UCSD-AML1 (cell line): ENCODE data around the gene PCDH12.
A peak's percentile ranks its signal among the peaks of the same experiment; 100 is the strongest.

Experiments
- DNase-seq: peaks from one replicate; lab custom pipeline; 2025; ENCODE audit not compliant: unreplicated experiment; lab: John Stamatoyannopoulos, UW

PCDH12 gene

DNA sequence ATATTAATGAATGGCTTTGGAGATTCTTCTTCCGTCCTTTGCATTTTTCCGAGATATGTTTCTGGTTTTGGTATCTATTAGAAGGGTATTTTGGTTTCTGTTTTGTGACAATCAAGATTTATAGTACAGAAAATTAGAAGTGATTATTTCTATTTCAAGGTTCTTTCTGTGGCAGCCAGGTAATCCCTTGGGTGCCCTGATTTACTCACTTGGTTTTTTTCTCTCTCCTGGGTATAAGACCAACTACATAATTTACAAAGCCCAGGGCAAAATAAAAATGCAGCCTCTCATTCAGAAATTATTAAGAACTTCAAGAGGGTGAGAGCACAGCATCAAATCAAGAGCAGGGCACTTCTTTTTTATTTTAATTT lies 8.9 kb upstream of the PCDH12 start:
- DNase-seq, result no peak

DNA sequence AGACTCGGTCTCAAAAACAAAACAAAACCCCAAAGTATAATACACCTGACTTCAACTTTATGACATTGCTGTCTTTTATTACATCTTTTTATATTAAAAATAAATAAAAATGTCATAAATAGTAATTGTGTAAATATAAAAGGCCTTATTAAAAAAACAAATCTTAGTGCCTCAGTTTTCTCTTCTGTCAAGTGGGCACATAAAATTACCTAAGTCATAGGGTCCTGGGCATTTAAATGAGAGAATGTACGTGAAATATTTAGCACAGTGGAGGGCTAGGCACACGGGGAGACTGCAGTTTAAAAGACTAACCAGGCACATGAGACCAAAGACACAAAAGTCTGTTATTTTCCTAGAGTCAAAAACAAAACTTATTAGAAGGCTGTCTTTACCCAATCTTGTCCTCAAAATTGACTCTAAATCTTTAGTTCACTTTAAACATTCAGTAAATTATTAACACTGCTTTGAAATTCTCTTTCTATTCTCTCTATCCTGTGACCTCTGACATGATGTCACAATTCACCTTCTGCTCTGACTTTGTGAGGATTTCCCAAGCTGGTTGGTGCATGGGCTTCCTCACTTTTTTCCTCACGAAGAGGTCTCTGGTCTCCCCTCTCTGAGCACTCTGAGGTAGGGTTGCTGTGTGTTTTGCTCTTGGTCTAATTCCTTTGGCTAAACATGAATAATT lies 8.4 kb upstream of the PCDH12 start:
- DNase-seq, result no peak

DNA sequence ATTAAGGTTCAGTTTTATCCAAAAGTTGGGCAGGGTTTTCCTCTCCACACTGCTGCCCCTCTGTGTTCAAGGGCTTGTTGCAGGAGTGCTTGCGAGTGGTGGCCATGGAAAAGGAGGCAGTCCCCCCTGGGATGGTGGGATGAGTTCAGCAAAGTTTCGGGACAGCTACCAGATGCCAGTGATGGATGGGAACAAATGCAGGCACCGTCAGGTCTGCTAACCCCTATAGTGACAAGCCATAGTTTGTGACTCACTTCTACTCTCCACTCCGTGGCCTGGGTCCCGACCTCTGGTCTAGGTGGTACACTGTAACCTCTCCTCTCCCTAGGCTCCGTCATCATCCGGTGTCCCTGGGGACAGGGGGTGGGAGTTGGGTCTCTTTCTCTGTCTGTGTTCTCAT lies 7.1 kb upstream of the PCDH12 start:
- no peak for DNase-seq

DNA sequence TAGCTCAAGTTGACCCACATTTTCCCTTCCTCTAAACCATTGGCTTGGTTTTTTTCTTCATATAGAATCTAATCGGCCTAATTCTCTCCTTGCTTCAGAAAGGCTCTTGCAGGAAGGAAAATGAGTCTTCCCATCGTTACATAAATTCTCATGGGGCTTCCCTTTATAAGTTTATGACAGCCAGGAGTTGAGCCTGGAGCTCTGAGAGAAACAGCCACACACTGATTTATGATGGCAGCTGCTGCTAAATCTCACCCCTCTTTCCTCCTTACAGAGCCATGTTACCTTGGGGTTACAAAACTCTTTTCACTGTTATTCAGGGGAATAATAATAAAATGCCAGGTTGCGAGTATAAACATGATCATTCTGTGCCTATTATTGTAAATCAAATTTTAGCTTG lies 5.7 kb upstream of the PCDH12 start:
- no peak for DNase-seq

DNA sequence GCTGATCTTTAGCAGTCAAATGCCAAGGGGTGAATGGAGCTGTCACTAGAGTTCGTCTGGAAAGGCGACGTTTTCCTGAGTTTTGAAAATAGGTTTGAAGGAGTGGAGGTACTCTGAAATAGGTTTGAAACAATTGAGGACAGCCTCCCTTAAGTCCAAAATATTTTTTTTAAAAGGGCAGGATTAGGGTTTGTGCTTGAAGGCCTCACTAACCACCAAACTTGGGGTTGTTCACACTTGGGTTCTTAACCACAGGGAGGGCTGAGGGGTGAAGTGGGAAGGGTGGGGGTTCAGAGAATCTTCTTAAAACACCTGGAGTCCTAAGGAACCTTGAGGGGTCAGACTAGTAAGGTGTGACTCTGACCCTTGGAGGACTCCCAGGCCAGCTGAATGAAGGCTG lies 3.5 kb upstream of the PCDH12 start:
- DNase-seq, result no peak

DNA sequence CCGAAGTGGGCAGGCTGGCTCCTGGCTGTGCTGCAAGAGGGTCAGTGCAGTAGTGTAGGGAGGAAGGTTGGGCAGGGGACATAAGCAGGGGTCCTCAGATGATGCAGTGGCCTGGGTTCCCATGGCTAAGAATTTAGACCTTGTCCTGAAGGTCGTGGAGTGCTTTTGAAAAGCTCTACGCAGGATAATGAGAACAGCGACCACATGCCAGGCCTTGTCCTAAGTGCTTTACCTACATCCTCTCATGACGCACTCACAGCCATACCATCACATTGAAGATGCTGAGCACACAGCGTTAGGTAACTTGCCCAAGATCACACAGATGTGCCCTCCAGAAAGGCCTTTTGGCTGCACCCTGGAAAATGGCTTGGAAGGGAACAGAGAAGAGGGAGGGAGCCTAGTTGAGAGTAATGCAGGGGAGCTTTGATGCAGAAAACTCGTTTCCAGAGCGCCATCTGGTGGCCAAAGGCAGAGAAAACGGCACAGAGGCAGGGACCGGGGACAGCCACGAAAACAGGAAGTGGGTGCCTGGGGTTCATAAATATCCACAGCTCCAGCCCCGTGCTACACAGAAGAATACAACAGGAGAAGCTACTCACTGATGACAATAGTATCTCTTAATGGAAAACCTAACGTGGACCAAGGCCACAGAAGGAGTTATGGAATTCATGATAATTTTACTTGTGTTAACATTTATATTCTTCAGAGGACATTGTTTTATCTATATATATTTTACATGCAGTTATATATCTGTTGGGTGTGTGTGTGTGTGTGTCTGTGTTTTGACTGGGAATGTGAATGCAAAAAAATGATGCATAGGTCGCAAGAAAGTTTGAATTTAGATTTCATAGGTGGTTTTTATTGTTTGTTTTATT lies 2.7 kb upstream of the PCDH12 start:
- DNase-seq, result peak; percentile 89

DNA sequence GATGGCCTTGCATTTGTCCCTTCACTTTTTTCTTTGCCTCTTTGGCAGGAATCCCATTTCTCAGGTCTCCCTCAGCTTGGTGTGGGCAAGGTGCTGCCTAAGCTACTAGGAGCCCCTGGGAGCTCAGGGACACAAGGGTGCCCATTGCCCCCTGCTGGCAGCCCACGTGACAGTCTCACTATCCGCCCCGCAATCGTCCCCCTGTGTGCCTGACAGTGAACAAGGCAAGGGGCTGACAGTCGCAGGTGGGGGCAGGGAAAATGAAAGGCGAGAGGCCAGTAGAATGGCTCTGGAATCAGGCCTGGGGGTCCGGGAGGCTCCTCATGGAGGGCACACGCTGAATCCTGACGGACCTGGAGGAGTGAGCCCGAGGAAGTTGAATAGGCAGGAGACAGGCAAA lies 2.0 kb upstream of the PCDH12 start:
- DNase-seq, result peak; percentile 48

DNA sequence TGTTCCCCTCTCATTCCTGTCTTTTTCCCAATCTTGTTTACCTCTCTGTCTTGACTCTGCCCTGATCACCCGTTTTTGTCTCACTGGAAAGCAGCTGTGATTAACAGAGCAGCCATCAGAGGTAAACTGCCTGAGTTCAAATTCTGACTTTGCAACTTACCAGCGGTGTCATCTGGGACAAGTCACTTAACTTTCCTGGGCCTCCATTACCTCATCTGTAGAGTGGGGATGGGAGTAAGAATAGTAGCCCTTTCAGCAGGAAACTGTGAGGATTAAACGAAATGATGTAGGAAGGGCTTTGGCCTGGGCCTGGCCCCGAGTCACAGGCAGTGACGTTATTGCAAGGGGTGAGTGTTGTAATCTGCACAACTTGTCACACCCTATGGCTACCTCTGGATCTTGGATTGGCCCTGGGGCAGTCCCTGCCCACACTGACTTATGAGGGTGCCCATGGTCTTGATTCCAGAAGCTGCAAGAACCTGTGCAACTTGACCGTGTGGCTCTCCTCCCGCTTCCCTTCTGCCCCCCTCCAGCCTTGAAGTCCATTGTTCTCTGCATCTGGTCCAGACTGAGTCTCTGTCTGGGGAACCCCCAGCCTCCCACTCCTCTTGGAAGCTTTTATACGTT lies 657 bp upstream of the PCDH12 start:
- peak; percentile 31 for DNase-seq

DNA sequence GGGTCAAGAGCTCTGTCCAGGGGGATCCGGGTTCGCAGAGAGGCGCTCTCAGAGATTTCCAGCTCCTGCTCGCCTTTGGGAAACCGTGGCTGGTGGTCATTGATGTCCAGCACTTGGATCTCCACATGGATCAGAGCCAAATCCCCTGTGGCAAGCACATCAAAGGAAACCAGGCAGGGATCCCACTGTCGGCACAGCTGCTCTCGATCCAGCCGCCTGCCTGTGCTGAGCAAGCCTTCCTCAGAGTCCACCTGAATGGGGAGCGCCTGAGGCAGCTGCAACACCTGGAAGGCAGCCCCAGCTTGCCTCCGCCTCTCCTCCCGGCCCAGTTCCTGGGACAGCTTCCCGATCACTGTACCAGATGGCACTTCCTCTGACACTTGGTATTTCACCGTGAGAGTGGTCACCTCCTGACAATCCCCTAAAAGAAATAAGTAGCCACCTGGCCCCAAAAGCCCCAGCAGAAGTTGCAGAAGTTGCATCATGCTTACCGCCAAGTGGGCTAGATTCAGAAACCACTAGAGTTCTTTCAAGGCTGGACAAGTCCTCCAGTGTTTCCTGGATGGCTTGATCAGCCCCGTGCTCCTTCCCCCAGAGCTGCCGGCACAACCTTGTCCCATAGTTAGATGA lies 520 bp downstream of the PCDH12 start:
- DNase-seq, result no peak

DNA sequence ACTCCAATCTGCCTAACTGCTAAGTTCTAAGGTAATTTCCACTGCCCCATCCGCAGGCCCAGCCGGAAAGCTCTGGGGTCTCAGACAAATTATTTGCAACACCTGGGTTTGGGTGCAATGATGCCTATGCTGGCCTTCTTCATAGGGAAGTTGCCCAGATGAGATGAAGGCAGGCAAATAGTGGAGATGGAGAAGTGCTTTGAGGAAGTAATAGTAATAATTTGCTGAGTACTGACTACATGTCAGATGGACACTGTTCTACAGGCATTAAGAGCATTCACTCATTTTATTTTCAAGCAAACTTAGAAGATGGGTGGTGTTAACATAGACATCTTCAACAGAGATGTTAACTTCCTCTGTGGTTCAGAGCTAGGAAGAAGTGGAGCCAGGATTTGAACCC lies 3.8 kb downstream of the PCDH12 start:
- DNase-seq, result no peak

DNA sequence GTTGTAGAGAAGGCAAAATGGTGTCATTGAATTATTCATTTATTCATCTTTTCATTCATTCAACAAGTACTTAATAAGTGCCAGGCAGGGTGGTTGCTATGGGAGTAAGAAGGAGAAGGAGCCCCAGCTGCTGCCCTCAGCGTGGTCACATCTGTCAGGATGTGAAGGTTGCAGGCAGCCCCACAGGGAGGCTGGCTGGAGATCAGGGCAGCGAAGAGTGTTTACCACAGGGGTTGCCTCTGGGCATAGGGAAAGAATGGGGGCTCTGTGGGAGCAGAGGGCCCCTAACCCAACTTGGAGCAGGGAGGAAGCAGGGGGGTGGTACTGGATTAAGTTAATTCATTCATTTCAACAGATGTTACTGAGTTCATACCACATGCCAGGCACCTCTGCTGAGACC lies 6.0 kb downstream of the PCDH12 start:
- peak; percentile 47 for DNase-seq

DNA sequence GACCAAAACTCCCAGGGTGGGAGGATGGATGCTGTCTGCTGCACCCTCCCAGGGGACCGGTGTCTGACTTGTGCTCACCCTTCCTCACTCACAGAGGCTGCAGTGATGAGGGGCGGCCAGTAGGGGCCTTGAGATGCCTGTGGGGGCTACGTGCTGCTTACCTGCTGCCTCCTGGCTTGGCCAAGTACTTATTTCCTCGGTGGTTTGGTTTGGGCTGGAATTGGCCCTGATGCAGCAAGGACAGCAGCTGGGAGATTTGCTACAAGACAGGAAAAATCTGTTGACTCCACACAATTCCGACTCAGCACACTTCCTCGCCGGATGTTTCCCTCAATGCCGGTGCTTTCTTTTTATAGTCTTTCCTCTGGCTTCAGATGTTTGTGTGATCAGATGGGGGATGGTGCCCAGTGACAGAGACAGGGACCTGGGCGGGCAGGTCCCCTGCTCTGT lies 6.6 kb downstream of the PCDH12 start:
- DNase-seq, result peak; percentile 46

DNA sequence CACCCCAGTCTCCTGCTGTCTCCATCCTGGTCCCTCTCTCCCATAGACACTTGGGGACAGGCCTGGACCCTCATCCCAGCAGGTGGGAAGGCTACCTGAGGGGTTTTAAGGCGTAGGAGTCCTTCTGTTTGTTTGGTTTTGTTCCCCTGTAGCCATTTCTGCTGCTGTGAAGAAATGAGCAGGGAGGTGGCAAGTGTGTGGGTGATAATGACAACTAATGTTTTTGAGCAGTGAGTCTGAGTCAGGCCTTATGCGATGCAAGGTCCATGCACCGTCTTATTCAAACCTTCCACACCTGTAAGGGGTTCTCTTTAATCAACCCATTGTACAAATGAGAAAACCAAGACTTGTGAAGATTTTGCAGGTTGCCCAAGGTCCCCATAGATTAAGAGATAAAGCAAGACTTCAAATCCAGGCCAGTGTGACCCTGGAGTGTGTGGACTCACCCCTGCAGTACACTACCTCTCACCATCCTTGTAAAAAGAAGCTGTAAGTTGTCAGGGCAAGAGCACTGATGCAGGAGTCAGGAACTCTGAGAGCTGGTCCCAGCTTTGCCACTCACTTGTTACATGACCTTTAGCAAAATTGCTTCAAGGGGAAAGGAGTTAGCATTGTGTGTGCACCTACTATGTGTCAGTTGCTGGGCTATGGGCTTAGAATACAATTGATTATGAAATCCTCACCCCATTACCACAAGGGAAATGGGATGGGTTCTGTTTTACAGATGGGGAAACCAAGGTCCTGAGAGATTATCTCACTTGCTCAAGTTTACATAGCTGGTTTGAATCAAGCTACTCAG lies 7.6 kb downstream of the PCDH12 start:
- no peak for DNase-seq

DNA sequence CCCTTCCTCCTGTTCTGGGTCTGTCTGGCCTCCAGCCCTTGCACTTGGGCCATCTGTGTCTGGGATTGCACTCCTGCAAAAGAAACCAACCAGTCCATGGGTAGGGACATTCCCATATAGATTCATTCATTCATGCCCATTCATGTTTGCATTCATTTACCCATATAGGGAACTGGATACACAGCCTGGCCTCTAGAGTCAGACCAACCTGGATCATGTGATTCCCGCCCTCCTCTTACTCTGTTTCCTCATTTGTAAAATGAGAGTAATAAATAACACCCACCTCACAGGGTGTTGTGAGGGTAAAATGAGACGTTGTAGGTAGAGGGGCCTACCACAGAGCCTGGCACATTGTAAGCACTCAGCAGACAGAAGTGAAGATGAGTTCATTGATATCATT lies 8.5 kb downstream of the PCDH12 start:
- no peak for DNase-seq

DNA sequence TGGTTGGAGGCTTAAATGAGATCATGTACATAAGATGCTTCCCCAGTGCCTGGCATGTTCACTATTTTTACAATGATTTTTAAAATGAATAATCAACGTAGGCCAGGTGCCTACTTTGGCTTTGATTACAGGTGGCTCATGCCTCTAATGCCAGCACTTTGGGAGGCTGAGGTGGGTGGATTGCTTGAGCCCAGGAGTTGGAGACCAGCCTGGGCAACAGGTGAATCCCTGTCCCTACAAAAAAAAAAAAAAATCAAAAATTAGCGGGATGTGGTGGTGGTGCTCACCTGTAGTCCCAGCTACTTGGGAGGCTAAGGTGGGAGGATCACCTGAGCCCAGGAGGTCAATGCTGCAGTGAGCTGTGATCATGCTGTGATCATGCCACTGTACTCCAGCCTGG lies 9.2 kb downstream of the PCDH12 start:
- no peak for DNase-seq

DNA sequence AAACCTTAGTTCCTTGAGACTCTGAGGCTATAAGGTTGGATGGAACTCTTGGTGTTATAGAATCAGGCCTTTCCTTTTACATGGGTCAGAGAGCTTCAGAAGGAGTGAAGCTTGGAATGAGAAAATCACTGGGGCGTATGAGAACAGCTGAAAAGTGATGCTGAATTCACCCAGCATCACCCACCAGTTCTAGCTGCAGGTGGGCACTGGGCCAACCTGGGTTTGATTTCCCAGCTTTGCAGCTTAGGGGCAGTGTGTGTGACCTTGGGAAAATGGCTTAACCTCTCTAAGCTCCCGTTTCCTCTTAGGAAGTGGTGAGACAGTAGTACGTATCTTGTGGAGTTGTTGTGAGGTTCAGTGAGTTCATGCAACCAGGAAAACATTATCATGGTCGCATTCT lies 10.7 kb downstream of the PCDH12 start:
- DNase-seq, result no peak

DNA sequence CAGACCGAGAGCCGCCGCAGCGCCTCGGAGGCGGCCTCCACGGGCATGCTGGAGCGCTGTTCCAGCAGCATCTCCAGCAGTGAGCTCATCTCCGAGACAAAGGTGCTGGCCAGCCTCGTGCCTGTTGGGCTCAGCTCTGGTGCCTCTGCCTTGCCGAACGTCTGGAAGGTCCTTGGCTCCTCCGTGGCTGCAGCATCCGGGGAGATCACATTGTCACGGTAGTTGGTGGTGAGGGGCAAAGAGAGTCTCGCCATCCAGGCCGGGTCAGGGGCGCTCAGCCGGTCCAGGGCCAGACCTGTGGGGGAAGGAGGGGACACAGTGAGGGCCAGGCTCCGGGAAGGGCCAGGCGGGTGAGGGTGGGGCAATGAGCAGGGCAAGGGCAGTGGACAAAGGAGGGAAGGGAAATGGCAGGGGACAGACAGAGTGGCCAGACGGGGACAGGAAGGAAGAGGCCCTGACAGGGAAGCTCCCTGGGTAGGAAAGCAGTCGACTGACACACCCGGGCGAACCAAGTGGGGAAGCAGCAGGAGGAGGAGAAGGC lies 12.4 kb downstream of the PCDH12 start:
- no peak for DNase-seq

DNA sequence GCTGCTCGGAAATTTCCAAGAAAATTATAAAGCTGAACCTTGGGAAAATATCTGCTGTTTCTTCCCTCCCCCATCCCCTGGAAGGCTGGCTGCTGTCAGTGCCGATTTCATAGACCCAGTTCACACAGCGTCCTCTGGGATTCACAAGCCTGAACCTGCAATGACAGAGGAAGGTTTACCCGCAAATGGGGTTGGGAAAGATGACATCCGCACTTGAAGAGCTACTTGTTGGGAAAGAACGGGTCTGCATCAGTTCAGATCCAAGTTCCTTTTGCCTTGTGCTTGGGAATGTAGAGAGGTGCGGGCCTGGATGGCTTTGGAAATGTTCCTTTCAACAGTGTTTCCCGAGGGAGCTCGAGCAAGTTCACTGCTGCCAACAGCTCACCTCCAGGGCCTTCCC lies 13.9 kb downstream of the PCDH12 start:
- no peak for DNase-seq

DNA sequence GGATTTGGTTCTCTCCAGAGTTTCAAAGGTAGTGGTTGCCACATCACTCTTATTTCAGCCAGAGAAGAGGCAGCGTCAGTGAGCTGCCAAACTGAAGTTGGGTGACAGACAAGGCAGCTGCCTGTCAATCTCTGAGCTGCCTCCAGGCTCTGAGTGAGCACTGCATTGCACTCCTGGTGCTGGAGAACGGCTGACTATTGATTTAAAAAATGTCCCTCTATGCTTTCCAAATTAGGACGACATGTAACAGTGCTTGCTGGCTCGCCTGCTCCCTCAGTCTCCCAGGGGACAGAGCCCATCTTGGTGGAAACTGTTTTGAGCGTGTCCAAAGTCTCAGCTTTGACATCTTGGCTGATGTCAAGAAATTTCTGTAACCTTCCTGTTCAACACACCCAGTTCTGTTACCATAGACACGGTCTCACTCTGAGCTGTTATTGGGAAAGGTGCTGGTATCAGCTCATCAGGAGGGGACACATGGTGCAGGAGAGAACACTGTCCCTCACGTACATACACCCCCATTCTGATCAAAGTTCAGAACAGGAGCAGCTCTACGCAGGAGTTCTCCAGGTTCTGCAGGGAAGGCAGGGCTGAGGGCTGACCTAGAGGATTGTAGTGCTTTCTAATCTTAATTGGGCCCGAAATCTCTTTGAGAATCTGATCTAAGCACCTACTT lies 15.7 kb downstream of the PCDH12 start:
- DNase-seq, result no peak

DNA sequence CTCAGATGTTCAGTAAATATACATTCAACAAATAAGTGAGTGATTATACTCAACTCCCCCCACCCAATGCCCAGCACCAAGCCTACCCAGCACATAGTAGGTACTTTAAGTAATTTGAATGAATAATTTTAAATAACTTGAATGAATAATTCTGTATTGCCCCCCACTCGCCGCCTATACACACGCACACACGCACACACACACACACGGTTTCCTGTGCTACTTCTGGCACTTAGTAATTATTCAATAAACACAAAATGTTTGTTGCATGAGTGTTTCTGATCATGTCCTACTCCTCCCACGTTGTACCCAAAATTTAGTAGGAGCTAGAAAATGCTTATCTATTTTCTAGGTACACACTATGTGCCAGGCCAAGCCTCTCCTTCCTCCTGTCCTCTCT lies 16.2 kb downstream of the PCDH12 start:
- DNase-seq, result no peak
